ENCODE results near the gene OLFML1. TPM values are rescaled to one million over a fixed set of nuclear protein-coding genes. Genes with fewer than 3 reads are reported as not detected.

The OLFML1 gene
- total RNA-seq, 2 donors from 2014 or later, result 2.8 to 4.5 TPM

GRCh38 chr11:7558046-7558445 is 72.7 kb downstream of the OLFML1 start:
- intact Hi-C loops (cut with DNase I), result no loop called here
- TF ChIP-seq, protein P1, sequence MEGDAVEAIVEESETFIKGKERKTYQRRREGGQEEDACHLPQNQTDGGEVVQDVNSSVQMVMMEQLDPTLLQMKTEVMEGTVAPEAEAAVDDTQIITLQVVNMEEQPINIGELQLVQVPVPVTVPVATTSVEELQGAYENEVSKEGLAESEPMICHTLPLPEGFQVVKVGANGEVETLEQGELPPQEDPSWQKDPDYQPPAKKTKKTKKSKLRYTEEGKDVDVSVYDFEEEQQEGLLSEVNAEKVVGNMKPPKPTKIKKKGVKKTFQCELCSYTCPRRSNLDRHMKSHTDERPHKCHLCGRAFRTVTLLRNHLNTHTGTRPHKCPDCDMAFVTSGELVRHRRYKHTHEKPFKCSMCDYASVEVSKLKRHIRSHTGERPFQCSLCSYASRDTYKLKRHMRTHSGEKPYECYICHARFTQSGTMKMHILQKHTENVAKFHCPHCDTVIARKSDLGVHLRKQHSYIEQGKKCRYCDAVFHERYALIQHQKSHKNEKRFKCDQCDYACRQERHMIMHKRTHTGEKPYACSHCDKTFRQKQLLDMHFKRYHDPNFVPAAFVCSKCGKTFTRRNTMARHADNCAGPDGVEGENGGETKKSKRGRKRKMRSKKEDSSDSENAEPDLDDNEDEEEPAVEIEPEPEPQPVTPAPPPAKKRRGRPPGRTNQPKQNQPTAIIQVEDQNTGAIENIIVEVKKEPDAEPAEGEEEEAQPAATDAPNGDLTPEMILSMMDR (IDR thresholded peaks at IDR 0.05), result no peak
- no peaks in the 10 kb centered on the region for H3K36me3 ChIP-seq

GRCh38 chr11:7559398-7560283 is 74.3 kb downstream of the OLFML1 start:
- no peaks in the 10 kb centered on the region for H3K4me1 ChIP-seq
- H3K36me3 ChIP-seq, result no peaks in the 10 kb centered on the region
- no peak overlapping the region for H3K4me3 ChIP-seq
- H3K9me3 ChIP-seq, result no peaks in the 10 kb centered on the region
- H3K27me3 ChIP-seq, result no peaks in the 10 kb centered on the region
- TF ChIP-seq, protein P1 (IDR thresholded peaks at IDR 0.05), result no peak
- intact Hi-C loops (cut with DNase I), result no loop called here
- no peak overlapping the region for H3K27ac ChIP-seq
- H3K9ac ChIP-seq (ENCODE audit: low read depth in 2 of 2, low read length in 2 of 2), result no peak overlapping the region
- no peak for DNase-seq

More at GRCh38 chr11:7558046-7558445, 72.7 kb downstream of the OLFML1 start:
- Histone ChIP-seq H3K4me1 (no peaks in the 10 kb centered on the region), H3K27me3 (no peaks in the 10 kb centered on the region), H3K4me3 (no peak overlapping the region), H3K27ac (no peak overlapping the region), H3K9me3 (no peaks in the 10 kb centered on the region), H3K9ac (ENCODE audit: low read depth in 2 of 2, low read length in 2 of 2) (no peak overlapping the region)
- DNase-seq, result no peak

Other genes starting within 250 kb of the OLFML1 start
- under 1 TPM; 0.05 to 0.07 TPM for gene SYT9, start 233.6 kb upstream of the OLFML1 start, total RNA-seq
- gene PPFIBP2, start 28.5 kb downstream of the OLFML1 start, total RNA-seq, result 10 to 100 TPM; 54.0 to 67.9 TPM
- gene CYB5R2, start 188.0 kb downstream of the OLFML1 start, total RNA-seq, result 1 to 10 TPM; 7.4 to 7.5 TPM
- not detected for gene OVCH2, start 221.0 kb downstream of the OLFML1 start, total RNA-seq